Epithelial cell of prostate (primary cell): ENCODE data around the gene MEN1.
A peak's percentile ranks its signal among the peaks of the same experiment; 100 is the strongest.

Source experiments
- DNase-seq: peaks from one replicate; pipeline ENCODE4 v3.0.0-alpha.2; 2011; ENCODE audit warnings: low read depth, low spot score
- H3K27ac ChIP-seq: fragments of 450-650 bp; 2 replicates; pipeline ENCODE4 v1.5.1; 2017; ENCODE audit warnings: mild to moderate bottlenecking

MEN1 gene

GRCh38 chr11:64803158-64803845 is 7.0 kb downstream of the MEN1 start, which contains the start of gene MAP4K2:
Gene MAP4K2 (minus strand): TSS chr11:64803214. CDS start chr11:64803149, 65 bp downstream.
- peak within 1 kb of the TSS; percentile 88 for H3K27ac ChIP-seq
- DNase-seq: peak; percentile 5

- DNase-seq: no peak
- H3K27ac ChIP-seq: no peak overlapping the region
Observed at GRCh38 chr11:64802370-64803157, 7.8 kb downstream of the MEN1 start.

GRCh38 chr11:64801561-64802369 is 8.6 kb downstream of the MEN1 start:
- DNase-seq: no peak
- H3K27ac ChIP-seq: no peak overlapping the region

GRCh38 chr11:64801158-64801464 is 9.2 kb downstream of the MEN1 start:
- H3K27ac ChIP-seq: no peak overlapping the region
- DNase-seq: no peak

- no peak overlapping the region for H3K27ac ChIP-seq
- no peak for DNase-seq
Observed at GRCh38 chr11:64800303-64801157, 9.8 kb downstream of the MEN1 start.

- DNase-seq: no peak
- H3K27ac ChIP-seq: no peak overlapping the region
Observed at GRCh38 chr11:64799623-64800302, 10.6 kb downstream of the MEN1 start.

- no peak overlapping the region for H3K27ac ChIP-seq
Observed at GRCh38 chr11:64799256-64799622, 11.1 kb downstream of the MEN1 start.

GRCh38 chr11:64796757-64797541 is 13.4 kb downstream of the MEN1 start:
- H3K27ac ChIP-seq: no peak overlapping the region

More at GRCh38 chr11:64799256-64799622, 11.1 kb downstream of the MEN1 start:
- no peak for DNase-seq

GRCh38 chr11:64796047-64796756 is 14.1 kb downstream of the MEN1 start:
- no peak overlapping the region for H3K27ac ChIP-seq
- no peak for DNase-seq

More at GRCh38 chr11:64796757-64797541, 13.4 kb downstream of the MEN1 start:
- DNase-seq: no peak

- no peak overlapping the region for H3K27ac ChIP-seq
- DNase-seq: no peak
Observed at GRCh38 chr11:64794526-64794925, 15.8 kb downstream of the MEN1 start.

GRCh38 chr11:64793271-64794160 is 16.8 kb downstream of the MEN1 start:
- H3K27ac ChIP-seq: no peak overlapping the region
- no peak for DNase-seq

- H3K27ac ChIP-seq: no peak overlapping the region
- no peak for DNase-seq
Observed at GRCh38 chr11:64792482-64792881, 17.9 kb downstream of the MEN1 start.

GRCh38 chr11:64791781-64792291 is 18.5 kb downstream of the MEN1 start:
- no peak for DNase-seq

GRCh38 chr11:64790205-64791095 is 19.9 kb downstream of the MEN1 start:
- no peak for DNase-seq
- no peak overlapping the region for H3K27ac ChIP-seq

More at GRCh38 chr11:64791781-64792291, 18.5 kb downstream of the MEN1 start:
- no peak overlapping the region for H3K27ac ChIP-seq

GRCh38 chr11:64789331-64790204 is 20.8 kb downstream of the MEN1 start:
- DNase-seq: no peak
- H3K27ac ChIP-seq: no peak overlapping the region
